GM12878 (cell line): ENCODE data around the gene CST6. TPM values are rescaled to one million over a fixed set of nuclear protein-coding genes. Genes with fewer than 3 reads are reported as not detected.

ENCODE experiments used
- ATAC-seq: fragments of 200-7000 bp; cut with Tn5 transposase; 3 replicates; pipeline ENCODE4 v1.9.1; 2020; ENCODE audit warnings: mild to moderate bottlenecking, moderate library complexity
- BruUV-seq: library from RNA; stranded (reverse); fragments of 400-500 nt; replicated peaks from 2 replicates; lab custom pipeline; 2021; lab: Mats Ljungman, UMichigan
- CTCF ChIA-PET: fragments of 300-600 bp; sonication (Branson Sonifier 250); formaldehyde crosslinking; extraction: SDS; loops from one replicate; lab custom pipeline; 2021; ENCODE audit warnings: inconsistent platforms; lab: Yijun Ruan, JAX
- POLR2A ChIA-PET: fragments of 350-600 bp; formaldehyde crosslinking; extraction: SDS; loops from one replicate; lab custom pipeline; 2021; ENCODE audit warnings: inconsistent platforms; lab: Charles Lee
- RAD21 ChIA-PET: fragments of 300-600 bp; sonication (Branson Sonifier 250); formaldehyde crosslinking; loops from one replicate; lab custom pipeline; 2023; ENCODE audit warnings: antibody characterized with exemption; ENCODE audit not compliant: unreplicated experiment; lab: Charles Lee
- SMC1A ChIA-PET: fragments of 300-600 bp; sonication (Branson Sonifier 250); formaldehyde crosslinking; loops from one replicate; lab custom pipeline; 2023; ENCODE audit not compliant: unreplicated experiment, uncharacterized antibody; lab: Charles Lee
- DNase-seq: peaks from one replicate; pipeline ENCODE4 v3.0.0-alpha.2; 2011; ENCODE audit warnings: low read depth, low spot score
- FAIRE-seq: peaks from 3 replicates; lab custom pipeline; 2011; peaks lifted over from hg19 to GRCh38; lab: Jason Lieb, UNC
- H2AFZ ChIP-seq: 2 replicates; pipeline ENCODE4 v1.6.0; 2011; ENCODE audit warnings: low read depth, low read length, control low read depth; ENCODE audit not compliant: control insufficient read depth
- H3K27ac ChIP-seq: 2 replicates; pipeline ENCODE4 v1.5.1; 2011; ENCODE audit warnings: control low read depth; ENCODE audit not compliant: control insufficient read depth, insufficient read depth
- H3K27me3 ChIP-seq, 2 experiments: replicated peaks in 1 of 2; 2 replicates each; pipeline versions ENCODE4 v1.6.0 to v1.6.1; 2011; ENCODE audit warnings: low read length in 1 of 2; ENCODE audit not compliant: control insufficient read depth in 2 of 2, insufficient read depth in 2 of 2
- H3K36me3 ChIP-seq, 2 experiments: 2 replicates each; pipeline ENCODE4 v1.5.1; 2011; ENCODE audit warnings: low read length in 1 of 2; ENCODE audit not compliant: control insufficient read depth in 2 of 2, insufficient read depth in 2 of 2
- H3K4me1 ChIP-seq: 2 replicates; pipeline ENCODE4 v1.6.1; 2011; ENCODE audit warnings: mild to moderate bottlenecking, low read length, moderate library complexity, mixed read lengths; ENCODE audit not compliant: control insufficient read depth, insufficient read depth
- H3K4me2 ChIP-seq: 2 replicates; pipeline ENCODE4 v1.6.0; 2011; ENCODE audit warnings: control low read depth; ENCODE audit not compliant: control insufficient read depth, insufficient read depth
- H3K4me3 ChIP-seq: fragments of 200-600 bp; sonication (generic); 2 replicates; pipeline ENCODE4 v1.5.1; 2016
- H3K79me2 ChIP-seq: 2 replicates; pipeline ENCODE4 v1.6.0; 2011; ENCODE audit warnings: low read length; ENCODE audit not compliant: control insufficient read depth, insufficient read depth
- H3K9ac ChIP-seq: 2 replicates; pipeline ENCODE4 v1.8.0; 2011; ENCODE audit warnings: low read length, control low read depth, mixed read lengths; ENCODE audit not compliant: control insufficient read depth, insufficient read depth
- H3K9me3 ChIP-seq: replicated peaks from 3 replicates; pipeline ENCODE4 v1.5.1; 2011; ENCODE audit warnings: mild to moderate bottlenecking, low read length; ENCODE audit not compliant: control insufficient read depth, insufficient read depth
- H4K20me1 ChIP-seq: 2 replicates; pipeline ENCODE4 v1.6.0; 2011; ENCODE audit not compliant: control insufficient read depth, insufficient read depth
- CHD2 ChIP-seq: IDR thresholded peaks from 2 replicates; pipeline ENCODE4 v1.6.1; 2011; ENCODE audit warnings: low read depth, low read length, improper control_type of control experiment, borderline replicate concordance
- CHD4 ChIP-seq: fragments of 200-600 bp; sonication (generic); IDR thresholded peaks from 2 replicates; pipeline ENCODE4 v1.6.1; 2016; ENCODE audit warnings: mild to moderate bottlenecking
- CUX1 ChIP-seq: IDR thresholded peaks from 2 replicates; pipeline ENCODE4 v1.6.1; 2012; ENCODE audit warnings: improper control_type of control experiment, low read depth, low read length; ENCODE audit not compliant: insufficient replicate concordance
- HCFC1 ChIP-seq: fragments of 150-350 bp; IDR thresholded peaks from 2 replicates; pipeline ENCODE4 v1.6.1; 2014; ENCODE audit warnings: low read length
- HDAC2 ChIP-seq: fragments of 200-600 bp; sonication (generic); IDR thresholded peaks from 2 replicates; pipeline ENCODE4 v1.6.1; 2017
- KDM1A ChIP-seq: fragments of 200-600 bp; sonication (generic); IDR thresholded peaks from 2 replicates; pipeline ENCODE4 v1.6.1; 2016; ENCODE audit warnings: borderline replicate concordance
- PAX5 ChIP-seq: IDR thresholded peaks from 2 replicates; pipeline ENCODE4 v1.6.1; 2011; ENCODE audit warnings: low read depth, low read length, borderline replicate concordance
- RELA ChIP-seq: fragments of 450-650 bp; IDR thresholded peaks from 2 replicates; pipeline ENCODE4 v1.8.0; 2014; ENCODE audit warnings: borderline replicate concordance; ENCODE audit not compliant: partially characterized antibody
- ZZZ3 ChIP-seq: IDR thresholded peaks from 2 replicates; pipeline ENCODE4 v1.6.1; 2011; ENCODE audit warnings: low read depth; ENCODE audit not compliant: control insufficient read depth, insufficient read length
- WGBS: methylation state at CpG from one replicate; pipeline ENCODE4 v1.1.6; 2016; ENCODE audit warnings: low lambda C conversion rate; ENCODE audit not compliant: insufficient replicate concordance, insufficient coverage; ENCODE audit errors: missing lambda C conversion rate; 5-methylcytosine and 5-hydroxymethylcytosine counted together
- in situ Hi-C: fragments of 300-500 bp; cut with MboI; formaldehyde crosslinking; loops from 9 replicates; pipeline ENCODE4 v1.14.3; 2018; ENCODE audit warnings: mixed read lengths
- intact Hi-C: fragments of 100-400 bp; cut with micrococcal nuclease; formaldehyde crosslinking; loops from one replicate; pipeline ENCODE4 v1.14.2; 2022; ENCODE audit not compliant: unreplicated experiment
- polyA plus RNA-seq, 11 experiments: library from polyadenylated mRNA; depleted of rRNA in 4 of 11; unstranded in 6 of 11; stranded (reverse) in 5 of 11; fragments of >200 nt; fragmentation: Nextera tagmentation in 4 of 11; fragmentation: Illumina TruSeq in 1 of 11; extraction: Ambion mirVana in 4 of 11; extraction: Trizol in 1 of 11; gene quantifications; 1 replicate in 1 of 11; 2 replicates in 10 of 11; pipeline versions ENCODE4 v1.2.1 to v1.2.3, GENCODE V29; 2011 to 2016; ENCODE audit warnings: inconsistent platforms in 2 of 11, missing spikeins in 2 of 11, low read depth in 1 of 11
- total RNA-seq, 4 experiments: library from RNA; depleted of rRNA in 3 of 4; stranded (reverse); fragments of >200 nt in 3 of 4; fragmentation: Illumina TruSeq in 1 of 4; extraction: Trizol in 1 of 4; gene quantifications; 2 replicates each; pipeline versions ENCODE4 v1.2.1 to v1.2.3, GENCODE V29; 2013 to 2021

CST6 gene
- total and polyA plus RNA-seq, 10 of the 15 experiments (the other 5 are each of a cell fraction or from before 2014, with no cell fraction given) = not detected

- no peaks in the 10 kb centered on the region for H3K9me3 ChIP-seq
- DNase-seq (no peak), ATAC-seq (no peak; the same call in 2 of the 3 replicates), FAIRE-seq (no peak)
- H2AFZ ChIP-seq = peak overlapping the region; percentile 25
- peaks cover 2% of the 10 kb centered on the region; the same call in 1 of the 2 replicates for H3K4me1 ChIP-seq
- POLR2A ChIA-PET = interaction anchor here (0.6 to 1.8 kb wide), 6 partner anchors 9 to 92 kb away, joined by 3 to 6 read pairs (median 4); no protein-coding TSS in a partner anchor
- intact Hi-C loops (no loop called here), in situ Hi-C loops (no loop called here)
- TF ChIP-seq CHD2 (no peak), PAX5 (no peak), HDAC2 (no peak), RELA (no peak), ZZZ3 (no peak), CHD4 (no peak), CUX1 (no peak), HCFC1 (no peak), KDM1A (no peak)
- H3K36me3 ChIP-seq = no peaks in the 10 kb centered on the region
- no peak overlapping the region for H3K9ac ChIP-seq
- no TSS peak for BruUV-seq
- H3K27ac ChIP-seq = no peak overlapping the region
- RAD21 ChIA-PET = interaction anchor here (0.6 to 1.6 kb wide), 16 partner anchors 9 to 1685 kb away, joined by 3 to 7 read pairs (median 4); partner anchors contain the start of genes BANF1, CCDC85B, KAT5 and MUS81
- CTCF ChIA-PET = interaction anchor here (0.6 to 5.0 kb wide), 46 partner anchors 8 to 333 kb away, joined by 3 to 71 read pairs (median 5); partner anchors contain the start of genes BANF1, CATSPER1, CCDC85B and EIF1AD
- SMC1A ChIA-PET = interaction anchor here (1.0 to 2.8 kb wide), 14 partner anchors 9 to 91 kb away, joined by 3 to 16 read pairs (median 6); partner anchors contain the start of gene CATSPER1
- H4K20me1 ChIP-seq = no peaks in the 10 kb centered on the region
- H3K4me2 ChIP-seq = peak overlapping the region; percentile 47; the same call in 1 of the 2 replicates
- H3K4me3 ChIP-seq = no peak overlapping the region
- H3K79me2 ChIP-seq = no peaks in the 10 kb centered on the region
- WGBS = 4% methylated on average over 6 of the region's 6 CpGs
- H3K27me3 ChIP-seq = no peaks in the 10 kb centered on the region
Measured at GRCh38 chr11:66044757-66045156, 32.9 kb downstream of the CST6 start.
